BJ (cell line): ENCODE results near the gene OGFR. TPM values are rescaled to one million over a fixed set of nuclear protein-coding genes. Genes with fewer than 3 reads are reported as not detected.

Source experiments
- CTCF ChIA-PET: fragments of 350-600 bp; formaldehyde crosslinking; extraction: SDS; loops from one replicate; lab custom pipeline; 2021; ENCODE audit warnings: antibody characterized with exemption, inconsistent platforms; lab: Yijun Ruan, JAX
- POLR2A ChIA-PET: fragments of 300-600 bp; sonication (Branson Sonifier 250); formaldehyde crosslinking; extraction: SDS; loops from one replicate; lab custom pipeline; 2021; ENCODE audit warnings: antibody characterized with exemption; lab: Charles Lee
- DNase-seq: peaks from one replicate; pipeline ENCODE4 v3.0.0-alpha.2; 2011; ENCODE audit warnings: low read depth
- H3K27me3 ChIP-seq: 2 replicates; pipeline ENCODE4 v1.6.0; 2011; ENCODE audit warnings: low read length; ENCODE audit not compliant: control insufficient read depth, insufficient read depth
- H3K36me3 ChIP-seq: 2 replicates; pipeline ENCODE4 v1.5.1; 2011; ENCODE audit warnings: low read length; ENCODE audit not compliant: control insufficient read depth, insufficient read depth
- H3K4me3 ChIP-seq: 2 replicates; pipeline ENCODE4 v1.5.1; 2011; ENCODE audit warnings: low read depth, mild to moderate bottlenecking, control low read depth, low read length
- polyA plus RNA-seq: library from polyadenylated mRNA; depleted of rRNA; stranded (reverse); fragments of >200 nt; gene quantifications from 2 replicates; pipeline ENCODE4 v1.2.3, GENCODE V29; 2011
- TF ChIP-seq, protein P1 (sequence below): IDR thresholded peaks from 2 replicates; pipeline ENCODE4 v1.5.1; 2011; ENCODE audit warnings: low read depth, mild to moderate bottlenecking, control low read depth, inconsistent platforms, low read length, moderate library complexity; ENCODE audit not compliant: insufficient read depth

The OGFR gene
- polyA plus RNA-seq, 1 experiment: 34.2 TPM

DNA sequence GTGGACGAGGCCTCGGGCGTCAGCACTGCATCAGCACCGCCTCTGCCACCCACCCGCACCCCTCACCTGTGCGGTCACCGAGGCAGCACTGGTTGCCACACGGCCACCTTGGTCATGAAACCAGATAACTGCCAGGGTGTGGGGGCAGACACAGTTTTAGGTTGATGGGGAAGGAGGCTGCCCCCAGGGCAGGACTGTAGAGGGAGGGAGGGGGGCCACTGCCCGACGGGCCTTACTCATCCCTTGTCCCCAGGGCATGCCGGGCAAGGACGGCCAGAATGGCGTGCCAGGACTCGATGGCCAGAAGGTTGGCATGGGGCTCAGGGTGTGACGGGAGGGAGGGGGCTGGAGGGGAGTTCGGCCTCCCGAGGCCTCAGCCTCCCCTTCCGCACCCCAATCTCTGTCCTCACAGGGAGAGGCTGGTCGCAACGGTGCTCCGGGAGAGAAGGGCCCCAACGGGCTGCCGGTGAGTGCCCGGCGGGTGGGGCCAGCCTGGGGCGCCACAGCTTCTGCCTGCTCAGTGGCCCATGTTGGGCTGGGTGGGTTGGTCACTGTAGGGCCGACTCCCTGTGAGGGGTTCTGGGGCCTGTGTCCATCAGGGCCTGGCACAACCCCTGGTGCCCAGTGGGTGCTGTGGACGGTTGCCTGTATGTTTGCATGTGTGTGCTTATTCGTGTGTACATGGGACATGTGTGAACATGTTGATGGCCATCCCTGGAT lies 24.0 kb downstream of the OGFR start:
- CTCF ChIA-PET: no interaction called here
- TF ChIP-seq, protein P1, sequence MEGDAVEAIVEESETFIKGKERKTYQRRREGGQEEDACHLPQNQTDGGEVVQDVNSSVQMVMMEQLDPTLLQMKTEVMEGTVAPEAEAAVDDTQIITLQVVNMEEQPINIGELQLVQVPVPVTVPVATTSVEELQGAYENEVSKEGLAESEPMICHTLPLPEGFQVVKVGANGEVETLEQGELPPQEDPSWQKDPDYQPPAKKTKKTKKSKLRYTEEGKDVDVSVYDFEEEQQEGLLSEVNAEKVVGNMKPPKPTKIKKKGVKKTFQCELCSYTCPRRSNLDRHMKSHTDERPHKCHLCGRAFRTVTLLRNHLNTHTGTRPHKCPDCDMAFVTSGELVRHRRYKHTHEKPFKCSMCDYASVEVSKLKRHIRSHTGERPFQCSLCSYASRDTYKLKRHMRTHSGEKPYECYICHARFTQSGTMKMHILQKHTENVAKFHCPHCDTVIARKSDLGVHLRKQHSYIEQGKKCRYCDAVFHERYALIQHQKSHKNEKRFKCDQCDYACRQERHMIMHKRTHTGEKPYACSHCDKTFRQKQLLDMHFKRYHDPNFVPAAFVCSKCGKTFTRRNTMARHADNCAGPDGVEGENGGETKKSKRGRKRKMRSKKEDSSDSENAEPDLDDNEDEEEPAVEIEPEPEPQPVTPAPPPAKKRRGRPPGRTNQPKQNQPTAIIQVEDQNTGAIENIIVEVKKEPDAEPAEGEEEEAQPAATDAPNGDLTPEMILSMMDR: no peak
- POLR2A ChIA-PET: no interaction called here
- Histone ChIP-seq H3K4me3 (no peak overlapping the region), H3K27me3 (no peaks in the 10 kb centered on the region), H3K36me3 (no peaks in the 10 kb centered on the region)
- DNase-seq: no peak

- ChIA-PET CTCF (no interaction called here), POLR2A (no interaction called here)
- no peaks in the 10 kb centered on the region for H3K36me3 ChIP-seq
- DNase-seq: no peak
- H3K4me3 ChIP-seq: no peak overlapping the region
- TF ChIP-seq, protein P1: no peak
- H3K27me3 ChIP-seq: no peaks in the 10 kb centered on the region
Measured at GRCh38 chr20:62829231-62830230, 24.9 kb downstream of the OGFR start.

- Histone ChIP-seq H3K4me3 (no peak overlapping the region), H3K36me3 (no peaks in the 10 kb centered on the region), H3K27me3 (no peaks in the 10 kb centered on the region)
- TF ChIP-seq, protein P1: no peak
- POLR2A ChIA-PET: no interaction called here
- DNase-seq: no peak
- CTCF ChIA-PET: no interaction called here
Measured at GRCh38 chr20:62830251-62830650, 25.6 kb downstream of the OGFR start.

DNA sequence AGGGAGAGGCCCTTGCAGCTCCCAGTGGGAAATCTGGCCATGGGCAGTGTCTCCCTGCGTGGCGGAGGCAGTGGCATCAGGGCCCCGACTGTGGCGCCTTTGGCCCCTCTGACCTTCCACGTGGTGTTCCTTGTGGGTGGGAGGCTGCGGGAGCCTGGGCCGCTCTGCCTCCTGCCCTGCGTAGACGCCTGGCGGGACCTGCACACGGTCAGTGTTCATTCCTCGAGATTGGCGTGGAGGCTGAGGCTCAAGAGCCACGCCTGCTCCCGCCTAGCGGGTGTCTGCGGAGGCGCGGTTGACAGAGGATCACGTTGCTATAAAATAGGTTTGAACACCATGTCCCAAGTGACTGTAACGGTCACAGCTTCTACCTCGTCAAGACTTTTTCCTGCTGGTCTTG lies 26.2 kb downstream of the OGFR start:
- DNase-seq: no peak
- H3K27me3 ChIP-seq: no peaks in the 10 kb centered on the region
- CTCF ChIA-PET: no interaction called here
- TF ChIP-seq, protein P1: no peak
- H3K4me3 ChIP-seq: no peak overlapping the region
- H3K36me3 ChIP-seq: no peaks in the 10 kb centered on the region
- POLR2A ChIA-PET: no interaction called here

- DNase-seq: no peak
- Histone ChIP-seq H3K27me3 (peaks cover 2% of the 10 kb centered on the region; the same call in 1 of the 2 replicates), H3K4me3 (no peak overlapping the region), H3K36me3 (no peaks in the 10 kb centered on the region)
- ChIA-PET CTCF (no interaction called here), POLR2A (no interaction called here)
- TF ChIP-seq, protein P1: no peak
Measured at GRCh38 chr20:62831361-62831788, 26.7 kb downstream of the OGFR start.
